ENCODE results near the gene TOX4. TPM values are rescaled to one million over a fixed set of nuclear protein-coding genes. Genes with fewer than 3 reads are reported as not detected.

The TOX4 gene
- total and polyA plus RNA-seq, 2 of the 8 experiments (the other 6 are each of a cell fraction or from before 2014, with no cell fraction given), result 51.5 to 58.3 TPM

DNA sequence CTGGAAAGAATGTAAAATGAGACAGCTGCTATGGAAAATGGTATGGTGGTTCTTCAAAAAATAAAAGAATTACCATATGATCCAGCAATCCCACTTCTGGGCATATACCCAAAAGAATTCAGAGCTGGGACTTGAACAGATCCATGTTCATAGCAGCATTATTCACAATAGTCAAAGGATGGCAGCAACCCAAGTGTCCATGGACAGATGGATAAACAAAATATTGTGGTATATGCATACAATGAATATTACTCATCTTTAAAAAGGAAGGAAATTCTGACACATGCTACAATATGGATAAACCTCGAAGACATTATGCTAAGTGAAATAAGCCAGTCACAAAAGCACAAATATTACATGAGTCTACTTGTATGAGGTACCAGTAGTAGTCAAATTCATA is 9.4 kb upstream of the TOX4 start:
- POLR2A ChIA-PET (ENCODE audit: partially characterized antibody), result no interaction called here
- 90% methylated on average over 1 of the region's 1 CpG; no CpG with 5 or more reads in 1 of the 2 experiments for WGBS, 2 experiments (ENCODE audit: extremely low coverage in 1 of 2, insufficient coverage in 1 of 2, insufficient read length in 1 of 2, insufficient replicate concordance in 2 of 2, low coverage in 1 of 2, low lambda C conversion rate in 2 of 2, missing lambda C conversion rate in 1 of 2)
- H3K79me1 ChIP-seq (ENCODE audit: low read depth, low read length), result no peaks in the 10 kb centered on the region
- H3K4ac ChIP-seq (replicated peaks; ENCODE audit: insufficient read length, low read depth, low read length), result no peak overlapping the region
- no peak overlapping the region for H4K91ac ChIP-seq (replicated peaks; ENCODE audit: insufficient read length, low read length)
- H3K18ac ChIP-seq (ENCODE audit: extremely low read depth, low read length), result no peak overlapping the region
- no peaks in the 10 kb centered on the region for H3K4me1 ChIP-seq (replicated peaks in 1 of 4; ENCODE audit: control insufficient read depth in 3 of 4, insufficient read depth in 4 of 4, low read length in 3 of 4)
- H3K79me2 ChIP-seq (ENCODE audit: control insufficient read depth in 1 of 2, insufficient read depth in 2 of 2, low read length in 2 of 2), result no peaks in the 10 kb centered on the region
- no peak overlapping the region for H3K56ac ChIP-seq (replicated peaks; ENCODE audit: insufficient read length, low read depth, low read length)
- no peak overlapping the region for H4K8ac ChIP-seq (ENCODE audit: extremely low read depth, insufficient read depth, low read length)
- FAIRE-seq (no peak), DNase-seq (ENCODE audit: low read depth in 1 of 2, low spot score in 2 of 2) (no peak)
- no peaks in the 10 kb centered on the region for H4K20me1 ChIP-seq (replicated peaks in 1 of 2; ENCODE audit: control insufficient read depth in 1 of 2, insufficient read depth in 2 of 2, low read length in 2 of 2)
- CTCF ChIA-PET (ENCODE audit: partially characterized antibody), result interaction anchor here (0.8 to 4.6 kb wide), 2 partner anchors 9 to 74 kb away, joined by 3 to 27 read pairs; partner anchors contain the start of genes RAB2B and TOX4
- no peak overlapping the region for H2AK5ac ChIP-seq (ENCODE audit: low read depth, low read length)
- H2BK120ac ChIP-seq (replicated peaks; ENCODE audit: low read depth, low read length), result no peak overlapping the region
- no peaks in the 10 kb centered on the region for H3K27me3 ChIP-seq (replicated peaks in 1 of 4; ENCODE audit: control insufficient read depth in 3 of 4, extremely low read depth in 1 of 4, insufficient read depth in 3 of 4, low read length in 3 of 4)
- no peak overlapping the region for H3K23ac ChIP-seq (ENCODE audit: insufficient read length)
- H3K9ac ChIP-seq (replicated peaks in 1 of 4; ENCODE audit: extremely low read depth in 1 of 4, low read depth in 3 of 4, low read length in 3 of 4), result peak overlapping the region in 1 of 4 experiments; percentile 34; a peak in 1 of 7 replicates
- no peak overlapping the region for H2BK5ac ChIP-seq (ENCODE audit: low read depth, low read length)
- no peaks in the 10 kb centered on the region for H3K23me2 ChIP-seq (ENCODE audit: low read depth, low read length)
- no peak overlapping the region for H2AFZ ChIP-seq (ENCODE audit: low read length)
- H3K9me3 ChIP-seq (ENCODE audit: insufficient read depth in 2 of 2, low read depth in 1 of 2, low read length in 1 of 2), result no peaks in the 10 kb centered on the region
- H2BK15ac ChIP-seq (ENCODE audit: low read length), result no peak overlapping the region
- no peak overlapping the region for H2BK12ac ChIP-seq (ENCODE audit: low read depth, low read length)
- H2BK20ac ChIP-seq (ENCODE audit: low read length), result no peak overlapping the region
- no peak overlapping the region for H3K4me2 ChIP-seq (ENCODE audit: insufficient read depth in 1 of 2, low read depth in 2 of 2, low read length in 2 of 2)
- H4K5ac ChIP-seq (ENCODE audit: insufficient read length, low read depth, low read length), result no peak overlapping the region
- H3K36me3 ChIP-seq (ENCODE audit: control insufficient read depth in 2 of 4, insufficient read depth in 4 of 4, low read length in 3 of 4), result peaks cover 3 to 44% (median 26%) of the 10 kb centered on the region in 4 experiments; a peak in 7 of 8 replicates
- H3K27ac ChIP-seq (ENCODE audit: low read depth, low read length), result no peak overlapping the region
- no peak overlapping the region for H3K4me3 ChIP-seq (ENCODE audit: extremely low read depth in 1 of 4, insufficient read depth in 2 of 4, low read depth in 3 of 4, low read length in 4 of 4)
- no peak overlapping the region for H3K14ac ChIP-seq (ENCODE audit: insufficient read length)
- no peak for TF ChIP-seq ATF2 (IDR thresholded peaks at IDR 0.05; ENCODE audit: low read length)
- no peak for TF ChIP-seq SIX5 (IDR thresholded peaks at IDR 0.05; ENCODE audit: low read depth, low read length)
- TF ChIP-seq ZNF274 (IDR thresholded peaks at IDR 0.05; ENCODE audit: borderline replicate concordance, extremely low read depth, low read length), result no peak
- no peak for TF ChIP-seq USF2 (IDR thresholded peaks at IDR 0.05; ENCODE audit: low read length)
- TF ChIP-seq SP1 (IDR thresholded peaks at IDR 0.05; ENCODE audit: low read depth, low read length), result no peak
- no peak for TF ChIP-seq TBP (IDR thresholded peaks at IDR 0.05; ENCODE audit: low read depth, low read length)
- no peak for TF ChIP-seq EP300 (IDR thresholded peaks at IDR 0.05; ENCODE audit: borderline replicate concordance in 1 of 2, low read depth in 2 of 2, low read length in 2 of 2)
- no peak for TF ChIP-seq PHF8 (conservative IDR thresholded peaks at IDR 0.05; ENCODE audit: low read depth, low read length)
- TF ChIP-seq TCF12 (IDR thresholded peaks at IDR 0.05; ENCODE audit: low read depth, low read length), result no peak
- no peak for TF ChIP-seq HDAC6 (IDR thresholded peaks at IDR 0.05; ENCODE audit: low read depth, low read length)
- no peak for TF ChIP-seq POLR2AphosphoS5 (IDR thresholded peaks at IDR 0.05; ENCODE audit: low read depth, low read length)
